Tibial nerve (tissue), 4 donors: ENCODE results near the gene DOCK1.

Experiments used
- EP300 ChIP-seq, 2 donors: sonication (generic); formaldehyde crosslinking; IDR thresholded peaks; one replicate each; pipeline ENCODE4 v1.6.1; 2017; ENCODE audit warnings: antibody characterized with exemption in 2 of 2, mild to moderate bottlenecking in 1 of 2
- POLR2A ChIP-seq, 2 donors: fragments of 450-650 bp; IDR thresholded peaks; one replicate each; pipeline ENCODE4 v1.6.1; 2017; ENCODE audit warnings: antibody characterized with exemption in 2 of 2, mild to moderate bottlenecking in 2 of 2, moderate library complexity in 2 of 2
- TF ChIP-seq, protein P1 (sequence below), 5 experiments: fragments of 200-600 bp in 3 of 5; fragments of 450-650 bp in 2 of 5; sonication (generic) in 3 of 5; IDR thresholded peaks; one replicate each; pipeline ENCODE4 v1.5.1; 2016 to 2019; ENCODE audit warnings: antibody characterized with exemption in 5 of 5, mild to moderate bottlenecking in 3 of 5, moderate library complexity in 2 of 5

DNA sequence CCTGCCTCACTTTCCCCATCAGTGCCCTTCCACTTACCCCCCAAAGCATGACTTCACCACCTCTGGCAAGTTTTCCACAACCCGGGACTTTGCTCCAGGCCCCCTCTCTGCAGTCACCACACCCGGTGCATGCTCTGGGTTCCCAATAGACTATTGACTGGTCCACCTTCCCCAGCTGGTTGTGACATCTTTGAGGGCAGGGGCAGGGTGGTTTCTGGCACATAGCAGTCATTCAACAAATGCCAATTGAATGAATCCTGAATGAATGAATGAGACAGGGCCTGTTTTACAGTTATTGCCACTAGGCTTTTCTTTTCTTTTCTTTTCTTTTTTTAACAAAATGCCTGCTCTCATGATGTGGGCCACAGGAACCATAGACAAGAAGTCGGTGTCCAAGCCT is 28.8 kb upstream of the DOCK1 start:
- TF ChIP-seq POLR2A (IDR thresholded peaks at IDR 0.05): no peak
- no peak for TF ChIP-seq EP300 (IDR thresholded peaks at IDR 0.05)
- TF ChIP-seq, protein P1, sequence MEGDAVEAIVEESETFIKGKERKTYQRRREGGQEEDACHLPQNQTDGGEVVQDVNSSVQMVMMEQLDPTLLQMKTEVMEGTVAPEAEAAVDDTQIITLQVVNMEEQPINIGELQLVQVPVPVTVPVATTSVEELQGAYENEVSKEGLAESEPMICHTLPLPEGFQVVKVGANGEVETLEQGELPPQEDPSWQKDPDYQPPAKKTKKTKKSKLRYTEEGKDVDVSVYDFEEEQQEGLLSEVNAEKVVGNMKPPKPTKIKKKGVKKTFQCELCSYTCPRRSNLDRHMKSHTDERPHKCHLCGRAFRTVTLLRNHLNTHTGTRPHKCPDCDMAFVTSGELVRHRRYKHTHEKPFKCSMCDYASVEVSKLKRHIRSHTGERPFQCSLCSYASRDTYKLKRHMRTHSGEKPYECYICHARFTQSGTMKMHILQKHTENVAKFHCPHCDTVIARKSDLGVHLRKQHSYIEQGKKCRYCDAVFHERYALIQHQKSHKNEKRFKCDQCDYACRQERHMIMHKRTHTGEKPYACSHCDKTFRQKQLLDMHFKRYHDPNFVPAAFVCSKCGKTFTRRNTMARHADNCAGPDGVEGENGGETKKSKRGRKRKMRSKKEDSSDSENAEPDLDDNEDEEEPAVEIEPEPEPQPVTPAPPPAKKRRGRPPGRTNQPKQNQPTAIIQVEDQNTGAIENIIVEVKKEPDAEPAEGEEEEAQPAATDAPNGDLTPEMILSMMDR (IDR thresholded peaks at IDR 0.05): no peak
